ENCODE measurements around the gene ROBO2.

Gene ROBO2

DNA sequence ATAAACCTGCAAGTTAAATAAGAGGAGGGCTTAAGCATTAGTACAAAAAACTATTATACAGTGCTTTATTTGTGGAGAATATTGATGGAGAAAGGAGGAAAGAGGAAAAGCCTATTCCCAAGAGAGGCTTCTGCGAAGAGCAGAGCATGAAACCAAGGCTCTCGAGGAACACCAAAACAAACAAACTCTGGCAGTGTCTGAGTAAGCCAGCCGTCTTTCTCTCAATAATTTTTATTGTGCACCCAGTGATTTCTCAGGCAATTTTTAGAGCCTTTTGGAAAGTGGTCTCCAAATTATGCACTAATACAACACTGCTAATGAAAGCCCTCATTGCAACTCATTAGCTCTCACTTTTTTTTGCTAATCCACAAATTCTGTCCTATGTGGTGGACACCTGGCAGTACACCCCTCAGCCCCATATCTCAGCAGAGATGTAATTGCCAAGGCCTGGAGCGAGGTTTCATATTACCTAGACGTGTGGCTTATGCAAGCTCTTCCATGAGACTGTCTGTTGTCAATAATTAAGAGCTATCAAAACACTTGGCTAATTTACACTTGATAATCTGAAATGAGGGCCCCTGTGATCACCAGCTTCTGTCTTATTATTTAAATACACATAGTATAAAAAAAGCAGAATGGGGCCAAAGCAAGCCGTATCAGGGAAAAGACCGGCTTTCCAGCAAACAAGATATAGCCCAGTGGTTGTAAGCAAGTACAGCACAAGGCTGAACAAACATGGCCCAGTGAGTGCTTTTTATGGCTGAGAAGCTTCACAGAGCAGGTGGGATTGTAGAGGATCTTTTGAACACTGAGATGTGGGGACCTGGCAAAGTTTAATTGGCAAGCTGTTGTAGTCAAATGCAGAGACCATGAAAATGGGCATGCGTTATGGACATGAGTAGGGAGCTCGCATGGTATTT is 216.9 kb downstream of the ROBO2 start:
- no peak for DNase-seq (ENCODE audit: low read depth)

DNA sequence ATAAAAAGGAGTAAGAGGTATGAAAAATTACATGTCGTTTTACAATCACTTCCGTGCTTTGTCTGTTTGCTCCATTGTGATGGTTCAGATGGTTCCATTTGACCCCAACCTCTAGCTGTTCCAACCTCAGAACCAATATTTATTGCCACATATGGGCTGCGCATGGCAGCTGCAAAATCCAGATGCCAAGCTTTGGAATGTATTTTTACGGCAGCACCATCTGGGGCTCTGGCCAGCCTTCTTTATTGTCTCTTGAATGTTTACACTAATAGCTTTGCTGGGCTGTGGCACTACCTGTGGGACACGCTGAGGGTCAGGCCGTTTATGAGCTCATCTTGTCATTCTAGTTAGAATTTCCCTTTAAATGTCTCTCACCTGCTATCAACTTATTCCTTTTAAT is 219.8 kb downstream of the ROBO2 start:
- no peak for DNase-seq (ENCODE audit: low read depth)

DNA sequence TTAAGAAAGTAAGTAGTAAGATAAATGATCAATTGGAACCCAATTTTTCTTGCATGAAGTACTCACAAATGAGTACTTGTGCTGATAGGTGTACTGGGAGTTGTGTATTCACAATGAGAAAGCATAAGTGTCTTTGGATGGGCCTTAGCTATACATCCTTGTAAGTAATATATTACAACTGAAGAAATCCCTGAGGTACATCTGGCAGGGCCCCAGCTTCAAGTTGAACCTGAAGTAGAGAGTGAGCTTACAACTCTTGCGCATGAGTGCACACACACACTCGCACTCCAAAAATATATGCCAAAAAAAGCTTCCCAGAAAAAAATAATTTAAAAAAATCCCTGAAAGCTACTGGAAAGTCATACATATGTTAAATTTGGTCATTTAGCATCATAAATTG is 222.5 kb downstream of the ROBO2 start:
- no peak for DNase-seq (ENCODE audit: low read depth)

DNA sequence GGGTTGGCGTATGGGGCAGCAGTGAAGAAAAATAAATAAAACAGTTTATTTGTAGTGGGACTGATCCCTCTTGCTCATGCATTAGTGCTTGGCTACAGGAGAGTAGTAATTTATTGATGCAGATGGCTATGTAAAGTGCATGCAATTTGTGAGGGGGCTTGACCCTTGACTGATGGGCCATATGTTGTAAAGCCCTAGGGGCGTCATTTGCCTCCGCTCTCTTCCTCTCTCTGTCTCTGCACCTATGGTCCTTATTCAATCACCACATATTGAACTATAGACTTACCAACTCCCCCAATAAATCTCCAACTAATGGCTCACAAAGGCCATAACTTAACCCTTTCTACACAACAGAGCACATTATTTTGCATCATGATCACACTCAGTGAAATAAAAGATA is 227.7 kb downstream of the ROBO2 start:
- no peak for DNase-seq (ENCODE audit: low read depth)

DNA sequence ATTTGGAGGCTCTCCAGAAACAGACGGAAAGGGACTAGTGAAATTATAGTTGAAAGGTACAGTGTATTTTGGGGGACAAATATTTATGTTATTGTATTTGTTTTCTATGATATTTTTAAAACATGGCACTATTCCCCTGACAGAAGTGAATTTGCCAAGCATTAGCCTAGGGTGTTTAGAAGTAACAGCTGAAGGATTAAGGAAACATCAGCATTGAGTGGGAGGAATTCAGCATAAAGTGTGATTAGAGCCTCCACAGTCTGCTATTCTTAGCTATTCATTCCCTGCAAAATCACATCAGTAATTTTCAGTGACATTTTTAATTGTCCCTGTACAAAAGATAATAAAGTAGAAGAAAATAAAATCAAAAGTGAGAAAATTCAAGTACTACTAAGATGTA is 231.4 kb downstream of the ROBO2 start:
- DNase-seq (ENCODE audit: low read depth), result no peak

DNA sequence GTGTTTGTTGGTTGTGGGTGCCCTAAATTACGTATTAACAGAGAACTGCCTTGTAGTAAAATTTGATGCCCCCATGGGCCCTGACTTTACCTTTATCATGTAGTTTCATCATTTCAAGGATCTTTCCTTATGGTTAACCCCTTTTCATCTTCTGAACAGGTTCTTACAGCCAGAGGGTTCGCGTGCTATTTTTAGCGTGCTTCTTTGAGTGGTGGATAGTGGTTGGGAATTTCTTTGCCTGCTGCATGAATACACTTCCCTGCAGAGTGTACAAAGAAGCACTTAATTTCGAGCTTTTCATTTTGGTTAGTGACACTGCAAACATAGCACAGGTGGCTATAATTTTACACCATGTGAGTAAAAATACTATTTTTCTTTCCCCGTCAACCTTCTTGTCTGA is 231.8 kb downstream of the ROBO2 start:
- DNase-seq (ENCODE audit: low read depth), result no peak

DNA sequence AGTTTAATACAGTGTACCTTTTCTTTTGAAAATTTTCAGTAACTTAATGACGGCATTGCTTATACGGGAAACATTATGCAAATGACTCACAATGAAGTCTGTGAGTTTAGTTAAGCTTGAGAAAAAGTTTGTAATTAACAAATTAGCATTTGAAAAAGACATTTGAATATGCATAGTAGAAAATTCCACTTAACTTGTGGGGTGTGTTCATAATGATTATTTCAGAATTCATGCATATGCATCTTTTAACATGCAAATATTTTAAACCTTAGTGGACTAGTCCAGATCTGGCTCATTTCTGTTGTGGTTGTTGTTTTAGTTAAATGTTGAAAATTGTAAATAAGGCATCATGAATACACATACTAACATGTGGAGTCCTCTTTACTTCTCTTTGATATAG is 239.4 kb downstream of the ROBO2 start:
- DNase-seq (ENCODE audit: low read depth), result no peak

DNA sequence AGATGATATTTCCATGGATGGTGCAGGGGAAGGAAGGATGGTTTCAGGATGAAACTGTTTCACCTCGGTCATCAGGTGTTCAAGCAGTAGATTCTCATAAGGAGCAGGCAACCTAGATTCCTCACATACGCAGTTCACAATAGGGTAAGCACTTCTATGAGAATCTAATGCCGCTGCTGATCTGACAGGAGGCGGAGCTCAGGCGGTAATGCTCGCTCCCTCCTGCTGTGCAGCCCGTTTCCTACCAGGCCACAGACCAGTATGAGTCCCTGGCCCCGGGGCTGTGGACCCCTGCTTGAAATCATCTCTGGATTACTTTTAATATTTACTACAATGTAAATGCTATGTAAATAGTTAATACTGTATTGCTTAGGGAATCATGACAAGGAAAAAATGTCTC is 241.8 kb downstream of the ROBO2 start:
- no peak for DNase-seq (ENCODE audit: low read depth)

DNA sequence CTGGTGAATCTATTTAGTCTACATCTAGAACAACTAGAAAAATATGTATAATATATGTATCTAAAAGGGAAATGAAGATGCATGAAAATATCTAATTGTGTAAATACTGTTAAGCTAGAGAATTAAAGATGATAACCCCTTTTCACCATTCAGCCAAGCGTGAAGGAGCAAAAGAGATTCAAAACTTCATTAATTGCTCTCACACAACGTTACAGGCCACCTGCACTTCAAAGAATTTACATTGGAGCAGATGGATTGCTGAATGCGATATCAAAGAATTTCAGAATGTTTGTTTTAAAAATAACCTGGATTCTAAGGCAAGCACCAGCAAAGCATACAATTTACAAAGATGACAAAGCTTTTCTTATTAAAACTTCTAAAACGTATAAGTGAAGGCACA is 243.2 kb downstream of the ROBO2 start:
- no peak for DNase-seq (ENCODE audit: low read depth)

DNA sequence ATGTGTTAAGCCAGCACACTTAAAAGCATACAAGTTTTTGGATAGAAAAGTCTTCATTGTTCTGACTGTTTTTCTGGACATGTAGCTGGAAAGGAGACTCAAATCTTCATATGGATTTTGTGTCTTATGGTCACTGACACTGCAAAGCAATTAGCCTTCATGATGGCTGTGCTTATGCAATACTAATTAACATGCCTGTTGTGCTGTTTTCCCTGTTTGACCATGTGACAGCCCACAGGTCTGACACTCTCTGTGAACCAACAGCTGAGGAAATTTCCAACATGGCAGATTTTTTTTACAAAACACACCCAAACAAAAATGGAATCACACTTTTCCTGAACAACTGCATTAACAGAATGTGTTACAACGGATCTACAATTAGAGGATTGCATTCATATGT is 248.4 kb downstream of the ROBO2 start:
- no peak for DNase-seq (ENCODE audit: low read depth)

DNA sequence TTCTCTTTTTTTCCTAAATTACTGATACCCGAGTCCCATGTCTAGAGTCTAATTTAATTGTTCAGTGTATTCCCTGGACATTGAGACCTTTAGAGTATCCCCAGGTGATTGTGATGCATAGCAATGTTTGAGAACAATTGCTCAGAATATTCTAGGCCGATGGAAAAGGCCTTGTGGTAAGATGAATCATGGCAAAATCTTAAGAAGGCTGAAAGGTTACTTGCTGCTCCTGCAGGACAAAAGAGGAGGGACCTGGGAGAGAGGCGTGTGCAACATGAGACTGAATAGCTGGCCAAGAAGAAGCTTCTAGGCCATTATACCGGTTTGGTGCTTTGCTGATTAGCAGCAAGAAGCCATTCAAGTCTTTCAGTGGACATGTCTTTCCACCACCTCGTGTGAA is 256.6 kb downstream of the ROBO2 start:
- no peak for DNase-seq (ENCODE audit: low read depth)

DNA sequence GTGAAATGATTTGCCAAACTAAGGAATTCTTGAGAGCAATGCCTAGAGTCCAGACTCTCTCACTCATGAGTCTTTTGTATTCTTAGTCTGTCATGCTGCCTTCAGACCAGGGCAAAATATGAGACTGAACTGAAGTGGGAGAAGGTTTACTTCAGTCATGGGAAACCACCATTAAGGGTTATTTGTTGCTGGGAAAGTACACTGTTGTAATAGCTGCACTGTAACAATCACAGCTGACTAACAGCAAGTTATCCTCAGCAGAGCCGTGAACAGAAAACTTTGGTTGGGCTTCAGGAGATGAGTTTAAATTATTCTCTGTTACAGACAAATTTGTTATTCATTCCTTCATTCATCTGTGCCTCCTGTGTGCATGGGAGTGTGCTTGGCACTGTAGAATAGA is 258.5 kb downstream of the ROBO2 start:
- no peak for DNase-seq (ENCODE audit: low read depth)

DNA sequence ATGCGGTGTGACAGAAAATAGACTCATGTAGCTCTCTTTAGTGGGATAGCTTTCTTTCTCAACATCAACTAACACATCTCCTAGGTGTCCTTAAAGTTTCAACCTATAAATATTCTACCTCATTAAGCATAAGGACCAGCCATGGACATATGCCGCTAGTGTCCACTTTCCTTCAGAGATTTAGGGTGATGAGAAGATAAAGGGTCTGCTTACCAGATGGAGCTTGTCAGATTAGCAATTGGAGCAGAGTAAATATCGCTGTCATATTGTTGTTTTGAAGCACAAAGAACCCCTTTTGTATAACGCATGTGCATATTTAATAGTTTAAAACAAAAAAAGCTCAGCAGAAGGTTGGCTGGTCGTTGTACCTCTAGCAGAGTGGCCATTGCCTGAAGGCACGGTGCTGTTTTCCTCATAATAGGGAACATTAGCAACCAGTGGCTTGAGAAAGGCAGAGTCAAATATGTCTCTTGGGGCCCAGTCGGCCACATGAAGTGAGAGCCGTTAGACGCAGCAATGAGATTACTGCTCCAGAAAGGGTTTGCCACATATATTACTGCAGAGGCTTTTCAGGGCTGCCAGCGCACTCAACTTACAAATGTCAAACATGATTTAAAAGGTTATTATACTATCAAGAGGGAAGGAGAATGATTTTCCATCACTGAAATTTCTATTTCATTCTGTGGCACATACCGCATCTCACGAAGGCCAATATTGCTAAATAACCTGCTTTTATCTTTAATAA is 264.2 kb downstream of the ROBO2 start:
- DNase-seq (ENCODE audit: low read depth), result no peak

DNA sequence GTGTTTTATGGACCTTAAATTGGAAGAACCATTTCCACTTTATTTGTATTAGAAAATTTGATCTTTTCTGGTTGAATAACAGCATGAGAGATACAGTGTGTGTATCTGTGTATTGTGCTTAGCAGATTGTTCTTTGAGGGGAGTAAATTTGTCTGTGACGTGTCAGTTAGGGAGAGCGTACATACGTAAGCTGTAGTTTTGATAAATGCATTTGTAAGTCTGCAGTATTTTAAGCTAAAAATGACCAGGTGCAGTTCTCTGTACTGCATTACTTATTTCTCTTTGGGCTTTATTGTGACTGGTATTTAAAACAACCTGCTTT is 264.8 kb downstream of the ROBO2 start:
- no peak for DNase-seq (ENCODE audit: low read depth)

DNA sequence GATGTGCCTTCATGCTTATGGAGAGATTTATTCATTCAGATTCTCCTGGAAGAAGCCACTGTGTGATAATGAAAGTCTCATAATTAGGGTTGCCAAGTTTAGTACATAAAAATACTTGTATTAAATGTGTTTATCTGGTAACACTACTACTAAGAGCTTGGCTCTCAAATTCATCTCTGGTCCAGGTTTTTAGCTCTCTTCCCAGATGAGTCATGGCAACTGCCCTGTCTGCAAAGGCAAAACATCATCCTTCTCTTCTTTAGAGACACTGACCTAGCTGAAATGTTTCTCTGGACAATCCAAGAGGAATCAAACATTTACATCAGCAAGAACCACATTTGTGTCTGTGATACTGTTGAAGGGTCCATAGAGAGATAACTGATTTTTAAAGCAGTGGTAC is 269.6 kb downstream of the ROBO2 start:
- no peak for DNase-seq (ENCODE audit: low read depth)

DNA sequence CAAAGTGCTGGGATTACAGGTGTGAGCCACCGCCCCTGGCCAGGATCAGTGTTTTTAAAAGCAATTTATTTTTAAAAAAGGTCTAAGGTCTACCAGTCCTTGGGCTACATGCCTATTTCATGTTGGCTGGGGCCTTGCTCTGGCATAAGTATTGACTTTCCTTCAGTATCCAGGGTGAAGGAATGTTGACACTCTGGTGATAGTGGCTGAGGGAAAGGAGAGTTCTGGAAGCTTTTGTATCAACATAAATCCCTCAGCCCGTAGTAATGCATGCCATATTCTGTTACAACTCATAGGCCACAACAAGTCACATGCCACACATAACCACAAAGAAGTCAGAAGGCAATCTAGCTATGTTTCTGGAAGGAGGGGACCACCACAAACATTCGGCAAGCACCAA is 273.9 kb downstream of the ROBO2 start:
- DNase-seq (ENCODE audit: low read depth), result no peak

DNA sequence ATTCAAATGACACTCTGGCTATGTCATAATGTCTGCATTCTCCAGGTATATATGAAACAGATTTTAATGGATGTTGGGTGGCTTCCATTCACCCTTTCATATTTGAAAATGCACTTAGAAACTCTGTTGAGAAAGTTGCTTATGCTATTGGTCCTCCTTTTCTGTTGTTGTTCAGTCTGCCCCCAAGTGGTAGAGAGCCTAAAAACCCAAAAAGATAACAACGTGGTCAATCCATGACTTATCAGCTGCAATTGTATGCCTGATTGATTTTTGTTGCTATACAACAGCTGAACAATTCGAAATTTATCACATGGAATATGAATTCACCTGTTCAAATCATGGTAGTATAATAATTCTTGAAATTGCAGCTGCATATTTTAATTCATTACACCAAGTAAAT is 279.8 kb downstream of the ROBO2 start:
- no peak for DNase-seq (ENCODE audit: low read depth)

DNA sequence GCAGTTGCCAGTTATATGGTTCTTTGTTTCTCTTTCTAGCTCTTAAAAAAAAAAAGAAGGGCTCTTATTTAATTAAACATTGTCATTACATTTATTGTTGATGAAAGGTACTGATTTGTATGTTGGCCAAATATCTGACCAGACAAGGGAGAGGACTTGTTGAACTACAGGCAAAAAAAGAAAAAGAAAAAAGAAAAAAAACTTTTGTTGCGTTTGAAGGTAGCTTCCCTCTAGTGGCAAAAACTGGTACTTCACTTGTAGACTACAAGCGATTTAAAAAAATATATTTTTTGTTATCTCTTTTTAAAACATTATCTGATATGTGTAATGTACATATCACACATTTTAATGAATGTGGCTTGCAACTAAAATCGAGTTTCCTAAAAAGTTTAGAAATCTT is 280.6 kb downstream of the ROBO2 start:
- DNase-seq (ENCODE audit: low read depth), result no peak

DNA sequence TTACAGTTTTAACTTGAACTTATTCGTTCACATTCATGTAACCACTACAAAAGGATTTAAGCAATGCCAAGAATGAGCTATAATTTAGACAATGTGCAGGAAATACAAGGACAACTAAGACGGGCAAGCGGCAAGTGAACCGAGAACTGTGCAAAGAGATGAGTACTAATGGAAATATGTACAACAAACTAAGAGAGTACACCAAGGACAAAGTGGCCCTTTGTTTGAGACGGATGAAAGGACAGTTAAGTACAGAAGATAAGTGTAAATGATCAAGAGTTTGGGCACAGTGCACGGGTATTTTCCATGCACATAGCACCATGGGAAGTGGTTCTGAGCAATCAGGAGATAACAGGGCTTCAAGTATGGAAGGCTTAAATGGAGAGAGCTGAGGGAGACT is 281.7 kb downstream of the ROBO2 start:
- no peak for DNase-seq (ENCODE audit: low read depth)

DNA sequence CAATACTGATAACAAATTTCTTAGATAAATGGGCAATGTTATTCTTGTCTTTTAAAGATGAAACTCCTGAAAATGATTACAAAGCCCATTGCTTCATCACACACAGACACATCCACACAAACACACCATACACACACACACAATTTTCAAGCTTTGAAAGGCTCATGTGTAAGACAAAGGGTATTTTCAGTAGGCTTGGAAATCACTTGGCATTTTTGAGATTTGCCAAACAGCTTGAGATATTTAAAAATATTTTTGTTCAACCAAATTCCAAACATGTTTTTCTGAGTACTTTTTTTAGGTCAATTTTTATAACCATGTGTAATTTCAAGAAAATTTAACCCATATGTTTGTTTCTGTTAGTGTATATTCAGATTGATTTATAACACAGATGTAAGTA is 283.7 kb downstream of the ROBO2 start:
- no peak for DNase-seq (ENCODE audit: low read depth)

DNA sequence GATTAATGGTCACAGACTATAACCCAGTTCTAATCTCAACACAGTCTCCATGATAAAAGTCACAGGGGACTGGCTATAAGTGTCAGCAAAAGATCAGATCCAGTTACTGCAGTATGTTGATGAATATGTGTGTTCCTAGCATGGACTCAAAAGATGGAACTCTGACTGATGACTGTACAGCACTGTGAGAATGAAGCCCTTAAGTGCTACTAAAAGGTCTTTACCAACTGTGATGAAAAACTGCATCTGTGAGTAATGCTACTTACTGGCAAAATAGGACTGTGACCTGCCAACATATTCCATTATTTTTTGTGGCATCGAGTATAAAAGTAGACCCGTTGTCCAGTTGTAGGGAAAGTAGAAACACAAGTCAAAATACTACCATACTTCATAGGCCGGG is 284.2 kb downstream of the ROBO2 start:
- no peak for DNase-seq (ENCODE audit: low read depth)

DNA sequence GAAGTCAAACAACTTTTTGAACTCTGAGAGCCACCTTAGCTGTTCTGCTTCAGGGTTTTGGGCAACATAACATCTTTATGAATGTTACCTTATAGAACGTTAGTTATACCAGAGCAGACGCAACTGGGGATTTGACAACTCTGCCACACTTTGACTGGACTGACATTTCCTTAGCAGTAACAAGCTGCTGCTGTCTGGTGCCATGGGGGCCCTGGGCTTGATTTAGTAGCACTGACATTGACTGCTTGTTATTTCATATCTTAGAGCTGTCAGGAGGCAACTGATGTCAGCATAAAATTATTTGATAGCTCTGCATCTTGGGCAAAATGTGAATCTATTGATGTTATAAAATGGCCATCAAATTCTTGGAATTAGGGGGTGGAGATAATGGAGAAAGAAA is 285.4 kb downstream of the ROBO2 start:
- no peak for DNase-seq (ENCODE audit: low read depth)

DNA sequence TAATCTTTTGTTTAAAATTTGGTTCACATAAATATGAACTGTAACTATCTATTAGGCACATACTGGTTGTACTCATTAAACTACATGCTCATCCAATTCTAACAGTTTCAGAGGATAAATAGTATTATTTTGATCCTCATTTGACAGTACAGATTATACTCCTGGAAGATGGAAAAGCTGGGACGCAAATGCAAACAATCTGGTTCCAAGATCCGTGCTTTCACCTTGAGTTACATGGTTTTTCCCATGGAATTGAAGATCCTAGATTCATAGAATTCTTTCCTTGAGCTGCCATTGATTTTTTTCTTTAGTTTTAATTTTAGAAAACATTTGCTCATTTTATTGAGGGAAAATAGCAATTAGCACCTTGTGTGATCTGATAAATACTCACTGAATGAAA is 285.8 kb downstream of the ROBO2 start:
- no peak for DNase-seq (ENCODE audit: low read depth)

DNA sequence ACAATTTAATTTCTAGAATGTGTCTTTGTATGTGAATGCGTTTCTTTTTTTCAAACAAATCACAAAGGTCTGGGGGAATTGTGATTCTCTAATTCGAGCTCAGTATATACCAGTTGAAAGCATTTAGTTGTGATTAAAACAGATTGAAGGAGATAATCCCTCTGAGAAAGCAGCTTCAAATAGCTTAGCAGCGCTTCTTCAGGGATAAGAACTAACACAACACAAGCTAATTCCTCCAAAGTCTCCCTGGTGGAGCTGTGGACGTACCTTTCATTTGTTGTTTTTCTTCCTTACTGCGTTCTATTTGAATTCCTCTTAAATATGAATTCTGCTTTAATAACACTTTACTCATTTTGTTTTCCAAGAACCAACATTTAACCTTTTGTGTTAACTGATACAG is 286.7 kb downstream of the ROBO2 start:
- no peak for DNase-seq (ENCODE audit: low read depth)

Measured in stimulated activated CD8-positive, alpha-beta memory T cell treated with anti-CD3 and anti-CD28 coated beads, Interleukin-12 subunit alpha, Interleukin-12 subunit beta, amount 100 ng/mL, for 4 hours (primary cell).